ENCODE data around the gene ELAVL4. TPM values are rescaled to one million over a fixed set of nuclear protein-coding genes. Genes with fewer than 3 reads are reported as not detected.

The ELAVL4 gene
- total RNA-seq, 2 donors from 2014 or later: 0.28 to 1.4 TPM

- Histone ChIP-seq H3K27me3 (no peaks in the 10 kb centered on the region), H3K27ac (no peak overlapping the region), H3K36me3 (no peaks in the 10 kb centered on the region), H3K4me1 (no peaks in the 10 kb centered on the region), H3K4me3 (no peak overlapping the region), H3K9me3 (no peaks in the 10 kb centered on the region)
- TF ChIP-seq CTCF (IDR thresholded peaks at IDR 0.05): no peak
- no peak for DNase-seq (ENCODE audit: low spot score)
Measured at GRCh38 chr1:50252196-50252595, 143.5 kb downstream of the ELAVL4 start.

Other genes with a start within 250 kb of the ELAVL4 start
- gene AGBL4, start 85.0 kb upstream of the ELAVL4 start, total RNA-seq: 1 to 10 TPM in 1 of 2 donors, under 1 TPM in 1; 0.94 to 1.7 TPM